Cardiac fibroblast (primary cell): ENCODE measurements around the gene CEACAM1.
A peak's percentile ranks its signal among the peaks of the same experiment; 100 is the strongest.
"Not testable (repeated sequence)": the region's sequence is repeated elsewhere in the genome, so short reads cannot be mapped to it uniquely, and the experiment has no call there.

ENCODE experiments used
- DNase-seq, 2 donors: peaks; one replicate each; pipeline versions ENCODE4 v3.0.0 to v3.0.0-alpha.2; 2010; ENCODE audit warnings: low read depth in 2 of 2
- H3K4me3 ChIP-seq, 2 donors: replicated peaks in 1 of 2; 1 replicate in 1 of 2; 2 replicates in 1 of 2; pipeline ENCODE4 v1.5.1; 2011; ENCODE audit warnings: low read depth in 2 of 2, low read length in 2 of 2, mild to moderate bottlenecking in 2 of 2, moderate library complexity in 1 of 2
- TF ChIP-seq, protein P1 (sequence below): IDR thresholded peaks from one replicate; pipeline ENCODE4 v1.5.1; 2011; ENCODE audit warnings: low read depth, mild to moderate bottlenecking, low read length, inconsistent platforms

The CEACAM1 gene

DNA sequence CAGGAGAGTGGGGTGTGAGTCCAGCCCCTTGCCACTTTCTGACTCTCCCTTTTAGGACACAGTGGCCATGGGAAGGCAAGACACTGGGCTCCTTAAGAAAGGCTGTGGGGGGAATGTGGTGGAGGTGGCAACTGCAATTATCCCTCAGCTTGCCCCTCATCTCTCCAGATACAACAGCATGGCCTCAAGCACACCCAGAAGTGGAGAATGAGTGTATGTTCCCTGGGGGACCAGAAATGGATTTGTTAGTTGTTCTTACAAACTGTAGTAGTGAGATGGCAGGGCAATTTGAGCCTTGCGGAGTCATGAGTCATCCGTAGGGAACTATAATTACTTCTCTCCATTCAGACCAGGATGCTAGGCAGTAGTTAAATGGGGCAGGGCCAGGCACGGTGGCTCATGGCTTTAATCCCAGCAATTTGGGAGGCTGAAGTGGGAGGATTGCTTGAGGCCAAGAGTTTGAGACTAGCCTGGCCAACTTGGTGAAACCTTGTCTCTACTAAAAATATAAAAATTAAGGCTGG, 59.9 kb downstream of the CEACAM1 start:
- TF ChIP-seq, protein P1, sequence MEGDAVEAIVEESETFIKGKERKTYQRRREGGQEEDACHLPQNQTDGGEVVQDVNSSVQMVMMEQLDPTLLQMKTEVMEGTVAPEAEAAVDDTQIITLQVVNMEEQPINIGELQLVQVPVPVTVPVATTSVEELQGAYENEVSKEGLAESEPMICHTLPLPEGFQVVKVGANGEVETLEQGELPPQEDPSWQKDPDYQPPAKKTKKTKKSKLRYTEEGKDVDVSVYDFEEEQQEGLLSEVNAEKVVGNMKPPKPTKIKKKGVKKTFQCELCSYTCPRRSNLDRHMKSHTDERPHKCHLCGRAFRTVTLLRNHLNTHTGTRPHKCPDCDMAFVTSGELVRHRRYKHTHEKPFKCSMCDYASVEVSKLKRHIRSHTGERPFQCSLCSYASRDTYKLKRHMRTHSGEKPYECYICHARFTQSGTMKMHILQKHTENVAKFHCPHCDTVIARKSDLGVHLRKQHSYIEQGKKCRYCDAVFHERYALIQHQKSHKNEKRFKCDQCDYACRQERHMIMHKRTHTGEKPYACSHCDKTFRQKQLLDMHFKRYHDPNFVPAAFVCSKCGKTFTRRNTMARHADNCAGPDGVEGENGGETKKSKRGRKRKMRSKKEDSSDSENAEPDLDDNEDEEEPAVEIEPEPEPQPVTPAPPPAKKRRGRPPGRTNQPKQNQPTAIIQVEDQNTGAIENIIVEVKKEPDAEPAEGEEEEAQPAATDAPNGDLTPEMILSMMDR = no peak
- H3K4me3 ChIP-seq = no peak overlapping the region
- peak; percentile 59 to 92 for DNase-seq

DNA sequence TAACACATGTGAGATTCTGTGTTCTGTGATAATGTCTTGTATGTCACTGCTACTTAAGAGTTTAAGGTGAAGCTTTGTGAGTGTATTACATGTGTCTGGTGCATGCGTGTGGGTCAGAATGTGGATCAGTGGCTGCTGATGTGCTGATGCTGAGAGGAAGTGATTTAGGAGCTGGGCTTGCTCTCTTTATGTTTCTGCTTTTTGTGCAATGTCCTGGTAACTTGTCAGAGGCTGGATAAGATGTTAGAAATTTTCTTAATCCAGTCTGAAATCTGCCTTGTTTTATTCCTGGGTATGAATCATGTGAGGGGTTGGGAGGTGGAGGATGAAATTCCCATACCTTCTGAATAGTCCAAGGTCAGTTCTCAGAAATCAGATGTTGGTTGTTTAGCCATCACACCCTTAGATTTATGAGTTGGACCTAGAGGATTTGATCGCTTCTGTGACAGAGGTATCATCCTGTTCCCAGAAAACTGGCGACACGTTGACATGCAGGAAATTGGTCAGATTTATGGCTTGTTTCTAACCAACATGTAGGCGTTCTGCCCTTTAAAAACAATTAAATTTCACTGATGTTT, 61.0 kb downstream of the CEACAM1 start:
- TF ChIP-seq, protein P1 = no peak

DNA sequence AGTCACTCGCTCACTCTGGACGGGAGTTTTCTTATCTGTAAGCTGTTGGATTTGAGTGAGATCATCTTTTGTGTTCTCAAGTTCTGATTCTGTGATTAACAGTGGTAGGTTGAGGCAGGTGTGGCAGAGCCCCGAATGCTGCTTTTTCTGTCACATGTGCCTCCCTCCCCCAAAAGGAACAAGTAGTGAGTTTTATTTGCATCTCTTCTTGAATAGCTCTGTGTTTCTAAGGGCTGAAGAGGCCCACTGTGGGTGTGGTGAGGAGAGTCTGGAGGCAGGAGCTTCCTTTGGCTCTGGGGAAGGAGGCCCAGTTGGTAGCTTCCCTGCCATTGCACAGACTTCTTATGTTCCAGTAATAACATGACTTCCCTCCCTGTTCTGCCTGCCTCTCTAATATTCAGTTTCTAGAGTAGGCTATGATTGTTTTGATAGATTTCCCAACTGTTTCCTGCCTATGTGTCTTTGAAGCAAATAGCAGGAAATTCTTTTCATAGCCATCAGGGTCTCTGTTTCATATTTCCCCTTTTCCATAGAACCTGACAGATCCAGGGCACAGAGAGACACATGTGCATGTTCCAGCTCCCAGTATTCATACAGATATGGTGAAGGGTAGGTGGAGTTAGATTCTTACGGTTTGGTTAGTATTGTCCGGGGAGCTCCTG, 61.6 kb downstream of the CEACAM1 start:
- DNase-seq = peak; percentile 34 to 55
- TF ChIP-seq, protein P1 = no peak
- no peak overlapping the region for H3K4me3 ChIP-seq

More for the DNA sequence above, 61.0 kb downstream of the CEACAM1 start:
- DNase-seq = peak; percentile 13 to 26
- no peak overlapping the region for H3K4me3 ChIP-seq

DNA sequence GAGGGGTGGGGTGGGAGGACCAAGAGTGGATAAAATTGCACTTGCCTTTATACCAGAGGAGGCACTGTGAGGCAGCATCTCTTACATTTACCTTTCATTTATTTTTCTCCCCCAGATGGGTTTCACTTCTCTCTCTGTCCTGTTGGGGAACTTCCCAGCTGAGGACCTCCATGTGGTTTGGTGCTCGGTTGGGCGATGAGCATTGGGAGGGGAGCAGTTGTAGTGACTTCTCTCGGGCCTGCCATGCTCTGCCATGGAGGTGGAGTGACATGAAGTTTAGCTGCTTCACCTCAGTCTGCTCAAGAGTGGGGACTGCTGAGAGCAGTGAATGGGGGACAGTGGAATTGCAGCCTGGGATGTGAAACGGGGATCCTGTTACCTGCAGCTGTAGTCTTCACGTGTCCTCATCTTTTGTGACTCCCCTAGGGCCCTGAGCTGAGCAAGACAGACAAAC, 62.4 kb downstream of the CEACAM1 start:
- no peak for DNase-seq
- H3K4me3 ChIP-seq = no peak overlapping the region
- TF ChIP-seq, protein P1 = no peak

DNA sequence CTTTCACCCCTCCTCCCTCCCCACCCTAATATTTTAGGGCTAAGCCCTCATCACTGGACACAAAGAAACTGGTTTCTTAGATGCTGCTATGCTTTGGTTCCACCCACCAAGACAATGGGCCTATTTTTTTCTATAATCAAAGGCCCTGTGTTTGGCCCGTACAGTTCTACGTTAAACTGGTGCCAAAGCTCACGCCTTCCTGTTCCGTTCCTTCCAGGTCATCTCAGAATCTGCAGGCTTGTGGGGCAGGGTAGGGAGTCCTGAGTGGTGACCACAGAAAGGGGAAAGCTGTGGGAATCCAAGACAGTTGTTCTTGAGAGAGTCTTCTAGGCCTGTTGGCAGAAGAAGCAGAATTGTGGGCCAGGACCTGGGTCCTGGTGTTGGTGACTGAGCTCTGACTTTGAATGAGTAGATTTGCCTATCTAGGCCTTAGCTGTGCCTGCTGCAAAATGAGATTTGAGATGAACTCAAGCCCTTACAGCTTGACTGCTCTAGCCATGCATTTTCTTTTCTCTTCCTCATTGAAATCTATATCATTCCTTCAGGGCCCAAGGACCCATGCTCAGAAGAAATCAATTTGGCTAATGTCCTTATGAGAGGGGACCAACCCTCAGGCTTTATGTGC, 66.5 kb downstream of the CEACAM1 start:
- TF ChIP-seq, protein P1 = no peak
- DNase-seq = no peak
- no peak overlapping the region for H3K4me3 ChIP-seq

DNA sequence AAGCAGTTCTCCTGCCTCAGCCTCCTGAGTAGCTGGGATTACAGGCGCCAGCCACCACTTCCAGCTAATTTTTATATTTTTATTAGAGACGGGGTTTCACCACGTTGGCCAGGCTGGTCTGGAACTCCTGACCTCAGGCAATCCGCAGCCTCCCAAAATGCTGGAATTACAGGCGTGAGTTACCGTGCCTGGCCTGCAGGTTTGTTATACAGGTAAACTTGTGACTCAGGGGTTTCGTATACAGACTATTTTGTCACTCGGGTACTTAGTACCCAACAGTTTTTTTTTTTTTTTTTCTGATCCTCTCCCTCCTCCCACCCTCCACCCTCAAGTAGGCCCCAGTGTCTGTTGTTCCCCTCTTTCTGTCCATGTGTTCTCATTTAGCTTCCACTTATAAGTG, 67.0 kb downstream of the CEACAM1 start:
- not testable (repeated sequence) for DNase-seq

DNA sequence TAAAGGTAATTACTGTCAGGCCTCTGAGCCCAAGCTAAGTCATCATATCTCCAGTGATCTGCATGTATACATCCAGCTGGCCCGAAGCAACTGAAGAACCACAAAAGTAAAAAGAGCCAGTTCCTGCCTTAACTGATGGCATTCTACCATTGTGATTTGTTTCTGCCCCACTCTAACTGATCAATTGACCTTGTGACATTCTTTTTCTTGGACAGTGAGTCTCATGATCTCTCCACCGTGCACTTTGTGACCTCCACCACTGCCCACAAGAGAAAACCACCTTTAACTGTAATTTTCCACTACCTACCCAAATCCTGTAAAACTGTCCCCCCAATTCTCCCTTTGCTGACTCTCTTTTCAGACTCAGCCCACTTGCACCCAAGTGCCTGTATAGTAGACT, 68.4 kb downstream of the CEACAM1 start:
- H3K4me3 ChIP-seq = no peak overlapping the region
- TF ChIP-seq, protein P1 = no peak
- DNase-seq = no peak

More for the DNA sequence above, 67.0 kb downstream of the CEACAM1 start:
- not testable (repeated sequence) for H3K4me3 ChIP-seq
